Left forelimb (tissue), 1 donor: ENCODE measurements around the gene BCAS3.

Source experiments
- DNase-seq: peaks from one replicate; pipeline ENCODE4 v3.0.0-alpha.2; 2018; ENCODE audit warnings: low spot score

The BCAS3 gene

GRCh38 chr17:61157246-61157886 is 479.7 kb downstream of the BCAS3 start:
- DNase-seq = no peak

DNA sequence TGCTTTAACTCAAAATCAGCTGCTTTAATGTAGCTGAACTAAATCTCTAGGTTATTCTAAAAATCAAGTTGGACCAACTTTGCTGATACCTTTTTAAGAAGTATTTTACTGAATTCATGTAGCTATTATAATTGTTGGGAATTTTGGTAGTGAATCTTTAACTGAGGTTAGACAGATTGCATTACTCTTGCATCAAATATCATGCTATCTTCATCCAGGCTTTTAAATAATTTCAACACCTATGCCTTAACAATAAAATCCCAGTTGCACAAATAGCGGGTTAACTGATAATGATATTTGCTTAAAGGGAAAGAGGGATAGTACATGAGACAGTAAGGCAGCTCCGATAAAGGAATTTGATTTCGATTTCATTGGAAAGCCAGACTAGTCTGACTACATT is 480.7 kb downstream of the BCAS3 start:
- no peak for DNase-seq

- no peak for DNase-seq
Observed at GRCh38 chr17:61159221-61159814, 481.7 kb downstream of the BCAS3 start.

DNA sequence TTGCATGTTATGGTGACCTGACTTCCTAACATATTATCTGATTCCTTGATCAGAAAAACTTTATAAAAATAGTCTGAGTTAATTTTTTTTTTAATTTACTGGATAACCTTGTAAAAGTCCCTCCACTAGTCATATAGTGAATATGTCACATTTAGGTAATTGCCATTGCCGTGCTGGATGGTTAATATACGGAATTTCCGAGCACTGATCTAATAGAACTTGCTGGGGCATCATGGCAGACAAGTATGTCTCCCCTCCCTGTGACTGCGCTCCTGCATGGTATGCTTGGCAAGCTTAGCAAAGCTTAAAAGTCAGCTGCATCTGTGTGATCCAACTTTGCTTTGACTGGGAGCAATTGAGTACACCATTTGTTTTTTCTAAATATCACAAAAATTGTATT is 482.6 kb downstream of the BCAS3 start:
- no peak for DNase-seq

GRCh38 chr17:61160789-61161445 is 483.3 kb downstream of the BCAS3 start:
- DNase-seq = no peak

DNA sequence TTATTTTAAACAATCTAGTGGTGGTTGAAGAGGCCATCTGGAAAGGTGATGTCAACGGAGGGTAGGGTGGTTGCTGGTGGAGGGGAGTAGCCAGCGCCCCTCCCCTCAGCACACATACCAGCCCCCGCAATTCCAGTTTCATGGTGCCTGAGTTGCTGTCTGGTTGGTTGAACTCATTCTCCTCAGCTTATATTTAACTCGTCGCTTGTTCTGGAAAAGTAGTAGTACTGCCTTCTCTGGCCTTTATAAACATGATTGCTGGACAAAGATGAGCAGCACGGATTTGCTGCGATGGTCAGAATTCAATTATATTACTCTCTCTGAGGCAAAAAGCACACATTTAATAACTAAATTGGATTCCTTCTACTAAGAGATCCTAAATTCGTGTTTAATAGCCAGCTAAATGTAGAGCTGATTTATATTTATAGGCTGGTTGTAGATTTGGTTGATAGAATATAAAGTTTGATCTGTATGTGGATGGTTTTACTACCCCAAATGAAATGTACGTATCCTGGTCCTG is 484.0 kb downstream of the BCAS3 start:
- no peak for DNase-seq

GRCh38 chr17:61164517-61164916 is 486.9 kb downstream of the BCAS3 start:
- DNase-seq = no peak

DNA sequence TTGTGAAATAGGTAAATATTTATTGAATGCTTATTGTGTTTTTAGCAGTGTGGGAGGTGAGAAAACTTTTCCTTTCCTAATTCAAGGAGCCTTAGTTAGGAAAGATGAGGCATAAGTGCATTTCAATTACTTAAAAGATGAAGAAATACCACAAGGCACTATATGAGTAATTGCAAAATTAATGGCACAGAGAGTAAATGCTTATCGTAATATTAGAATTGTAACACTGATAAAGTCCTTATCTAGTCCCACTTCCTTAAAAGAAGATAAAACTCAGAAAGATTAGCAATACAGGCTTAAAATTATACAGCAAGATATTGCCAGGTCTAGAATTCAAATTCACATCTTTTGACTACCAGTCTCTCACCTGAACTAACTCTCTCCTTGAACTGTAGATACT is 489.4 kb downstream of the BCAS3 start:
- no peak for DNase-seq

DNA sequence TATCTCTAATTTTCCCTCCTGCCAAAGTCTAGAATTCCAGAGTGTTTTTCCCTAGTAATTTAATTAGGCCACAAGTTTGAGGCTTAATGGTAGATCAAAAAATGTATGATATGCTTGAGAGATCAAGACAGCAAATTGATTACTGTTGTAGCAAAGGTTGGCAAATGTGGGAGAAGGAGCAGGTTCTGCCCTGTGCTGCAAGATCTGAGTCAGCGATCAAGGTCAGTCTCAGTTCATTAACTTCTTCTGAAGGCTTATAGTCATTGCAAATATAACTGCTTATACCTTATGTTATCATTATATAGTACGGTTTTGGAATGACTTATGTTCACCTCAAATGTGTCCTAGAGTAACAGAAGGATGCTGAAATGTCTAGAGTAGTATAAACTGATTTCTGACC is 490.9 kb downstream of the BCAS3 start:
- no peak for DNase-seq

- DNase-seq = no peak
Observed at GRCh38 chr17:61174310-61174709, 496.7 kb downstream of the BCAS3 start.

DNA sequence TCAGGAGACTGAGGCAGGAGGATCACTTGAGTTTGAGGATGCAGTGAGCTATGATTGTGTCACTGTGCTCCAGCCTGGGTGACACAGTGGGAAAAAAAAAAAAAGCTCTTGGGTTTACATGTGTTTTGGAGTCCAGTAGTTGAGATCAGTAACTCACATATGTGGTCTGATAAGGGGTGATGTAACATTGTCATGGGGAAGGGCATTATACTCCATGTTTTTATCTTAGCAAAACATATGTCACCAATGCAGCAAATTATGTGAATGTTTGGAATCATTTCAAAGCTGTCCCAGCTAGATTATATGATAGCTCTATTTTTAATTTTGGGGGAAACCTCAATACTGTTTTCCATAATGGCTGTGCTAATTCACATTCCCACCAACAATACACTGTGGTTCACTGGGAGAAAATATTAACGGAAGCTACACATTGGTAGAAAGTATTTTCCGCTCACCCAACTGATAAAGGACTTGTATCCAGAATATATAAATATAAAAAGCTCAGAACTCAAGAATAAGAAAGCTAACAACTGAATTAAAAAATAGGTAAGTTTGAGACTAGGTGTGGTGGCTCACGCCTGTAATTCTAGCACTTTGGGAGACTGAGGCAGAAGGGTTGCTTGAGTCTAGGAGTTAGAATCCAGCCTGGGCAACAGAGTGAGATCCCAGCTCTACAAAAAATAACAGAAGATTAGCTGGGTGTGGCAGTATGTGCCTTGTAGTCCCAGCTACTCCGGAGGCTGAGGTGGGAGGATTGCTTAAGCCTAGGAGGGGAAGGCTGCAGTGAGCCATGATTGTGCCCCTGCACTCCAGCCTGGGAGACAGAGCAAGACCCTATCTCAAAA is 497.9 kb downstream of the BCAS3 start:
- DNase-seq = no peak

GRCh38 chr17:61177351-61177750 is 499.7 kb downstream of the BCAS3 start:
- no peak for DNase-seq

DNA sequence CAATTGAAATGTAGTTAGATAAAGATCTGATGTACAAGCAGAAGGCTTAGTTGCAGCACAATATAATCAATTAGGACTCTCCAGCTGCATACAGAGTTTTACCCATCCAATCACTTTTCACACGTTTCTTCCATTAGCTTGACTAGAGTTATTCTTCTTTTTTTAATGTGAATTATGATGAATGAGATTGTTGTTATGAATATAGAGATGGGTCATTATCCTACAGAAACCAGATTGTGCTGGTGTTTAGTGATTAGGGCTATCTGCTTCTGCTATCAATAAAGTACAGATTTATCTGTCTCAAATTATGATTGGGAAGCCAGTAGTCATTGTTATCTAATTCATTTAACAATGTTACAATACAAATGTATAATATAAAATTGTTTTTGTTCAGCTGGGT is 500.6 kb downstream of the BCAS3 start:
- DNase-seq = no peak

DNA sequence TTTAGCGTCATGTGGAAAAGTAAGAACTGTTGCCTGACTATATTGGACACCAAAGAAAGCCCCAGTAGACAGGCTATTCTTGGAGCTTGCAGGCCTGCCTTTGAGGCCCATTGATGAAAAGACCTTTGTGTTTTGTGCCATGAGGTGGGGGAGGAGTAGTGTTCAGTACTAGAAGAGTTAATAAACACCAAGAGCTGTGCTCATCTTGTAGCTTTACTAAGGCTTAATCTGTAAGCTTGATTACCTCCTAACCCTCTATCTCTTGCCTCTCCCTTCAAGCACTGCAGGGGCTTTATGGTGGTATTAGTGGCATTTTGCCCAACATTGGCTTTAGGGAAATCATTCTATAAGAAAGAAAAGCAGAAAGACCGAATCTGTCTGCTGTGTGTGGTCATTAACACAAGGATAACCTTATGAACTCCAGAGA is 501.7 kb downstream of the BCAS3 start:
- no peak for DNase-seq

DNA sequence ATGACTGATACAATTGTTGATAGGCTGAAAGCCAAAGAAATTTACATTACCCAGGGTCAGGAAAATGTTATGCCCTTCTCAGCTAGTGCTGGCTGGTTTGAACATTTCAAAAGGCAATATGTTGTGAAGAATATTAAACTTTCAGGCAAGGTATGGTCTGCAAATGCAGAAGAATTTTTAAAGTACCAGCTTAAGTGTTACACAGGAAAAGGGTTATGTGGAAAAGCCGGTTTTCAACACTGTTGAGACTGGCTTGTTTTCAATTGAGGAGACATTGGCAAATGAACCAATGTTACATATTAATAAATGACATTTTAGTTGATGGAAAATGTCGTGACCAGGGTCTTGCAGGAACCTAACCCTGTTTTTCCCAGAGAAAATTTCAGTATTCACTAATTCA is 506.1 kb downstream of the BCAS3 start:
- DNase-seq = no peak

DNA sequence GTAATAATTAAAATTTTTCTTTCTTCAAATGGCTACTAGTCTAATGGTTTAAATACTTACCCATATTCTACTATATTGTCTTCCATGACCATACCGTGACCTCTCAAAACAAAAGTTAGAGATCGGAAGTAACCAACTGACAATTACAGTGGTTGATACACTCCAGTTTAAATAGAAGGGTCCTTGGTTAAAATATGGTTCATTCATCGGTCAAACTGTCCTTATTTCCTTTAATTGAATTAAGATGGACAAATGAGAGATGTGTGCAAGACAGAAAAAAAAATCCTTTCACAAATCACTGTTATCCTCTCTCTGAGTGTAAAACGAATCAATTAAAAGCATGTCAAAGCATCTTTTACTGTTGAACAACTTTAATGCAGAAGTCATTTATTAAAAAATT is 507.7 kb downstream of the BCAS3 start:
- DNase-seq = no peak

DNA sequence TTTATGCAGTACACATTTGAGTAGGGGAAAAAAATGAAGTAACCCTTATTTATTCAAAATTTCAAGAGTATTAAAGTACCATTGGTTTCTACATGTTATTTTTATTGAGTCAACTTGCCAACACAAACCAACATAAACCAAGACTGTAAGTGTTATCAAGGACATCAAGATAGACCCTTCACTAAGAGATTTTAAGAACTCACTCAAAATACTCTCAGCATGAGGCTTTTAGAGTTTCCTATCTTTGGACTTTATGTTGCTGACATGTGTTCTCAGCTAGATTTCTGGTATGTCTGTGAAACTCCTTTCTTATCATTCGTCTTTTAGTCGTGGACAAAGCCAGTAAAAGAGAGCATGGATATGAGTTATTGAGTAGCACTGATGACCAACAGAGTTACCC is 509.4 kb downstream of the BCAS3 start:
- DNase-seq = no peak

DNA sequence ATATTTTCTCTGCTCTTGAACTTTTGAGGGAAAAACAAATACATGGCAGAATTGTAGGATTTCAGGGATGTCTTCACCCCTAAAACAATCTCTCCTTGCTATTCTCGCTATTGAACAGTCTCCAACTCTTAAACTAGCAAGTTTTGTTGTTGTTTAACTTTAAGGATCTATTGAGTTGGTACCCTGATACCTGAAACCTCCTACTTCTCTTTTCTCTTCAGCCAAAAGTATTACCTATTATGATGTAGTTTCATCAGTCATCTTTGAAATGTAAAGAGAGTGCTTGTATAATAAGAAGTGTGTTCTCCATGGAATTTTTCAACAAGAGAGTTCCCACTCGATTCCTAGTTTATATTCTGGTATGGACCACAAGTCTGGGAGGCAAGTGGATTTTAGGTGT is 510.4 kb downstream of the BCAS3 start:
- DNase-seq = no peak

DNA sequence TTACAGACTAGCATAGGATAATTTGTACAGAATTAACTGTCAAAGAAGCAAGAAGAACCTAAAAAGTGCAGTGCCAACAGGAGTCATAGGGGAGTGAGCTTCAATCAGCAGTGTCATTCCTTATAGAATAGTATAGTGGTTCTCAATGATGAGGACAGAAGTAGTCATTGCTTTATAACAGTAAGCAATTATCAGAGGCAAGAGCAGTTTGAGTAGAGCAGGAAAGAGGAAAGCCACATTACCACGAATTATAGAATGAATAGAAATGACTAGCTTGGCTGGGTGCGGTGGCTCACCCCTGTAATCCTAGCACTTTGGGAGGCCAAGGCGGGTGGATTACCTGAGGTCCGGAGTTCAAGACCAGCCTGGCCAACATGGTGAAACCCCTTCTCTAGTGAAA is 512.3 kb downstream of the BCAS3 start:
- DNase-seq = no peak

GRCh38 chr17:61196302-61196704 is 518.7 kb downstream of the BCAS3 start:
- no peak for DNase-seq

GRCh38 chr17:61196799-61197198 is 519.1 kb downstream of the BCAS3 start:
- DNase-seq = no peak
